Upper lobe of left lung (tissue), 6 donors: ENCODE data around the gene APBA3. TPM values are rescaled to one million over a fixed set of nuclear protein-coding genes. Genes with fewer than 3 reads are reported as not detected.

Experiments
- ATAC-seq, 2 donors: fragments of 200-7000 bp; cut with Tn5 transposase; one replicate each; pipeline ENCODE4 v1.9.1; 2022; ENCODE audit warnings: mild to moderate bottlenecking in 2 of 2, moderate library complexity in 2 of 2; ENCODE audit not compliant: low FRiP score in 2 of 2
- DNase-seq, 2 donors: peaks; one replicate each; pipeline ENCODE4 v3.0.0-alpha.2; 2019 to 2020
- H3K27ac ChIP-seq, 4 donors: fragments of 200-600 bp; sonication (generic); one replicate each; pipeline ENCODE4 v1.5.1; 2016 to 2019
- H3K27me3 ChIP-seq, 4 donors: fragments of 200-600 bp; sonication (generic); one replicate each; pipeline ENCODE4 v1.5.1; 2017 to 2019
- H3K36me3 ChIP-seq, 4 donors: fragments of 200-600 bp; sonication (generic); one replicate each; pipeline ENCODE4 v1.5.1; 2016 to 2019
- H3K4me1 ChIP-seq, 4 donors: fragments of 200-600 bp; sonication (generic); one replicate each; pipeline ENCODE4 v1.5.1; 2018 to 2019
- H3K4me3 ChIP-seq, 4 donors: fragments of 200-600 bp; sonication (generic); one replicate each; pipeline ENCODE4 v1.5.1; 2017 to 2019; ENCODE audit warnings: mild to moderate bottlenecking in 2 of 4, moderate library complexity in 1 of 4
- H3K9me3 ChIP-seq, 4 donors: fragments of 200-600 bp; sonication (generic); one replicate each; pipeline ENCODE4 v1.5.1; 2018 to 2019
- EP300 ChIP-seq, 4 donors: sonication (generic); formaldehyde crosslinking; IDR thresholded peaks; one replicate each; pipeline ENCODE4 v1.5.1; 2017; ENCODE audit warnings: antibody characterized with exemption in 4 of 4, control low read depth in 2 of 4
- POLR2A ChIP-seq, 4 donors: fragments of 450-650 bp; IDR thresholded peaks; one replicate each; pipeline ENCODE4 v1.5.1; 2016 to 2017; ENCODE audit warnings: antibody characterized with exemption in 4 of 4, mild to moderate bottlenecking in 2 of 4
- POLR2AphosphoS5 ChIP-seq, 2 donors: sonication (generic); formaldehyde crosslinking; IDR thresholded peaks; one replicate each; pipeline ENCODE4 v1.5.1; 2017; ENCODE audit warnings: antibody characterized with exemption in 2 of 2
- WGBS, 2 donors: methylation state at CpG; one replicate each; pipeline ENCODE4 v1.1.5; 2017 to 2018; 5-methylcytosine and 5-hydroxymethylcytosine counted together
- total RNA-seq, 6 donors: library from RNA; depleted of rRNA in 4 of 6; stranded (reverse); fragments of >200 nt in 4 of 6; gene quantifications; one replicate each; pipeline versions ENCODE4 v1.1.0 to v1.2.1, GENCODE V29; 2016 to 2021
- TF ChIP-seq, protein P1 (sequence below), 6 experiments: fragments of 450-650 bp in 4 of 6; fragments of 200-600 bp in 2 of 6; sonication (generic) in 2 of 6; IDR thresholded peaks; one replicate each; pipeline ENCODE4 v1.5.1; 2016 to 2019; ENCODE audit warnings: antibody characterized with exemption in 6 of 6
- donor health status: DM: no; HTN: no; CAD: no; lungs with moderate emphysema.
- donor health status: DM: no; HTN: yes; CAD: no; lungs with severe emphysema.

The APBA3 gene
- total RNA-seq, 6 donors from 2014 or later = 13.4 to 92.2 (median 21.6) TPM

DNA sequence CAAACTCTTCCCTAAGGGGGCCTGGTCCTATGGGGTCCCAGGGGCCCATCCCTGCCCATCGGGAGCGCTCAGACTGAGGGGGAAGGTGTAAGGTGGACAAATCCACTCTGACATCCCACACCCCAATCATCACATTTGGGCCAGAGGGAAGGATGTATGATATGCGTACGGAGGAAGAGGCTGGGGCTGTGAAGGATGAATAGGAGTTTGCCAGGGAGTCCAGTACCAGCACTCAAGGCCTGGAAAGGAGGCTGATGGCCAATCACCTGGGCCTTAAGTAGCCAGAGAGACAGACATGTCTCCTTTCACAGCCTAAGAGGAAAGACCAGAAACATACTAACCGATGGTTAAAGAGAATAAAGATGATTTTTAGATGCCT, 38.4 kb downstream of the APBA3 start:
- no peak for TF ChIP-seq EP300 (IDR thresholded peaks at IDR 0.05)
- TF ChIP-seq POLR2AphosphoS5 (IDR thresholded peaks at IDR 0.05) = no peak
- TF ChIP-seq, protein P1, sequence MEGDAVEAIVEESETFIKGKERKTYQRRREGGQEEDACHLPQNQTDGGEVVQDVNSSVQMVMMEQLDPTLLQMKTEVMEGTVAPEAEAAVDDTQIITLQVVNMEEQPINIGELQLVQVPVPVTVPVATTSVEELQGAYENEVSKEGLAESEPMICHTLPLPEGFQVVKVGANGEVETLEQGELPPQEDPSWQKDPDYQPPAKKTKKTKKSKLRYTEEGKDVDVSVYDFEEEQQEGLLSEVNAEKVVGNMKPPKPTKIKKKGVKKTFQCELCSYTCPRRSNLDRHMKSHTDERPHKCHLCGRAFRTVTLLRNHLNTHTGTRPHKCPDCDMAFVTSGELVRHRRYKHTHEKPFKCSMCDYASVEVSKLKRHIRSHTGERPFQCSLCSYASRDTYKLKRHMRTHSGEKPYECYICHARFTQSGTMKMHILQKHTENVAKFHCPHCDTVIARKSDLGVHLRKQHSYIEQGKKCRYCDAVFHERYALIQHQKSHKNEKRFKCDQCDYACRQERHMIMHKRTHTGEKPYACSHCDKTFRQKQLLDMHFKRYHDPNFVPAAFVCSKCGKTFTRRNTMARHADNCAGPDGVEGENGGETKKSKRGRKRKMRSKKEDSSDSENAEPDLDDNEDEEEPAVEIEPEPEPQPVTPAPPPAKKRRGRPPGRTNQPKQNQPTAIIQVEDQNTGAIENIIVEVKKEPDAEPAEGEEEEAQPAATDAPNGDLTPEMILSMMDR (IDR thresholded peaks at IDR 0.05) = no peak
- TF ChIP-seq POLR2A (IDR thresholded peaks at IDR 0.05) = no peak
- WGBS, 2 donors = 85 to 87% methylated on average over 5 of the region's 5 CpGs
- Histone ChIP-seq H3K36me3 (no peaks in the 10 kb centered on the region), H3K27ac (no peak overlapping the region), H3K27me3 (peaks cover 3 to 20% (median 12%) of the 10 kb centered on the region in 4 donors), H3K9me3 (no peaks in the 10 kb centered on the region), H3K4me3 (no peak overlapping the region), H3K4me1 (peaks cover 16 to 31% (median 25%) of the 10 kb centered on the region in 4 donors)
- no peak for ATAC-seq
- no peak for DNase-seq

DNA sequence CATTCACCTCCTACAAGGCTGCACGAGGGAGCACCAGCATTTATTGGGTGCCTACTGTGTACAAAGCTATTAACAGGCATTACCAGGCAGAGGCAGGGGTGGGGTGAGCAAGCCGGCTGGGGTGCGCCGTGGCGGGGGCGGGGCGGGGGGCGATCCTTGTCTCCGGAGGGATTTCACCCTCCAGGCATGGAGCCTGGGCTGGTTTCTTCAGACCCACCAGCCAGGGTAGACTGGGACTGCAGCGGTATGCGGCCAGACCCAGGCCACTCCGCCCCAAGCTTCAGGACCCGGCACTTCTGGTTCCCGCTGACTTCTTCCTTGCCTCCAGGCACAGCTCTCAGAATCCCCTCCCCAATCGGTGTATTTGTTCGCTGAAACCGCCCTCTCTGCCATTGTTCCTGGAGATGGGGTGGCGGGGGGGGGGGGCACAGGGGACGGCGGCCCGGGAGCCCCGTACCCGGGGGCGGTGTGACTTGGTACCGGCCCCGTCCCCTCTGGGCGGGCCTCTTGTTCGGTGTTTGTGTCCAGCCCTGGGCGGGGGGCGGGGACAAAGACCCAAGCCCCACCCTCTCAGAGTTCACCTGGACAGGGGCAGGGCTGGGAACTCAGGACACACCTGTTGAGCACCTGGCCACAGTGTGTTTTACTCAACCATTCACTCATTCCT, 38.9 kb downstream of the APBA3 start:
- 9 to 13% methylated on average over 9 to 19 of the region's 30 CpGs for WGBS, 2 donors
- peaks cover 16 to 31% (median 25%) of the 10 kb centered on the region in 4 donors for H3K4me1 ChIP-seq
- H3K9me3 ChIP-seq = no peaks in the 10 kb centered on the region
- TF ChIP-seq POLR2A (IDR thresholded peaks at IDR 0.05) (no peak), EP300 (IDR thresholded peaks at IDR 0.05) (no peak), POLR2AphosphoS5 (IDR thresholded peaks at IDR 0.05) (no peak)
- TF ChIP-seq, protein P1 (IDR thresholded peaks at IDR 0.05) = no peak
- H3K27me3 ChIP-seq = peaks cover 3 to 20% (median 12%) of the 10 kb centered on the region in 4 donors
- no peak for ATAC-seq
- H3K27ac ChIP-seq = no peak overlapping the region
- H3K4me3 ChIP-seq = peak overlapping the region in 3 of 4 donors; percentile 35 to 45 (median 39)
- no peaks in the 10 kb centered on the region for H3K36me3 ChIP-seq
- peak; percentile 68 to 75 for DNase-seq

DNA sequence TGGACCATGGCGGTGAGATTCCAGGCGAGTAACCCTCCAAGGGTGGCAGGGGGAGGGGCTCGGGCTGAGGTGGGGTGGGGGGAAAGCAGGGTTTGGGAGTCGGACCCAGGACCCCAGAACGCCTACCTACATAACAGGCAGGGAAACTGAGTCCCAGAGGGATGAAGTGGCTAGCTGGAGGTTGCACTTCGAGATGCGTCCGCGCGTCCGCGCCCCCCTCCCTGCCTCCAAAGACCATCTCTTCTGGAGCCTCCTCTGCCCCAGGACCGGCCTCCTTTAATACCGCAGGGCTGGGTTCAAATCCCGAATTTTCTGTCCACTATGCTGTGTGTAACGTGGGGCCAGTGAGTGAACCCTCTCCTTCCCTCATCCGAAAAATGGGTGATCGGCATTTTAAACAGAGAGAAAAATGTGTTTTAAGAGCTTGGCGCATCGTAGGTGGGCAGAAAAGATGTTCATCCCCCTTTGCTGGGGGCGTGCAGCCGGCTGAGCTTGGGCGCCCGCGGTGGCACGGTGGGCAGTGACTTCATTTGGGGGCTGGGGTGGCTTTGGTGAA, 39.5 kb downstream of the APBA3 start:
- Histone ChIP-seq H3K9me3 (no peaks in the 10 kb centered on the region), H3K27ac (no peak overlapping the region), H3K4me1 (peaks cover 16 to 31% (median 25%) of the 10 kb centered on the region in 4 donors), H3K36me3 (no peaks in the 10 kb centered on the region), H3K27me3 (peaks cover 3 to 20% (median 12%) of the 10 kb centered on the region in 4 donors), H3K4me3 (peak overlapping the region in 3 of 4 donors; percentile 35 to 45 (median 39))
- DNase-seq (peak in 1 of 2 donors; percentile 76), ATAC-seq (peak in 1 of 2 donors; percentile 3)
- 8 to 10% methylated on average over 16 to 25 of the region's 26 CpGs for WGBS, 2 donors
- no peak for TF ChIP-seq POLR2A (IDR thresholded peaks at IDR 0.05)
- no peak for TF ChIP-seq POLR2AphosphoS5 (IDR thresholded peaks at IDR 0.05)
- no peak for TF ChIP-seq EP300 (IDR thresholded peaks at IDR 0.05)
- TF ChIP-seq, protein P1 (IDR thresholded peaks at IDR 0.05) = no peak

DNA sequence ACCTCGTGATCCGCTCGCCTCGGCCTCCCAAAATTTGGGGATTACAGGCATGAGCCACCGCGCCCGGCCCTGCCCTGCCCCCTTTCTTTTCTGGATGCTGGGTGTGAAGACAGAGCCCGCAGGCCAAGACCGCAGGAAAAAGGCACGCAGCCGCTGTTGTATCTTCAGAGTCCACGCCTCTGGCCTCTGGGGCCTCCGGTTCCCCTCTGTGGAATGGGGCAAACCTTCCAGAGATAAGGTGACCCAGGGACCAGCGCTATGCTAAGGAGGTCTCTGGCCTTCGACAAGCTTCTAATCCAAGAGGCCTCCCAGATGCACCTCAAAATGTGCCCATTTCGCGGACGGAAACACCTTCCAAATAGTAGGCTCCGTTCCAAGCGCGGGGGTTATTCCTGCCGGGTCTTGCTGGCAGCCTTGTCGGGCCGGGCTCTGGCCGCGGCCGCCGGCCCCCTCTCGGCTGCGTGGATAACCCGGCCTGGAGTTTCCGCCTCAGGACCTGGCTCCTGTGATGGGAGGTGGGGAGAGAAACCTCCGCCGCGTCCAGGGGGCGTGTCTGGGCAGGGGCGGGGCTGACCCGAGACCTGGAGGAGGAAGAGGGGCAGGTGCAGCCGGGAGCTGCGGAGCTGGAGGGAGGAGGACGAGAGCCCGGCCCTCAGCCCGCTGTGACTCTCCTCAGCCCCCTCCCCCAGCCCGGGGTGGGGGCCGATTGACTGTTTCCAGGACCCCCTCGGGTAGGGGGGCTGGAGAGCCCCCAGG, 40.2 kb downstream of the APBA3 start:
- Histone ChIP-seq H3K9me3 (no peaks in the 10 kb centered on the region), H3K4me3 (peak overlapping the region in 3 of 4 donors; percentile 35 to 45 (median 39)), H3K27ac (no peak overlapping the region), H3K4me1 (peaks cover 16 to 31% (median 25%) of the 10 kb centered on the region in 4 donors), H3K27me3 (peaks cover 3 to 20% (median 12%) of the 10 kb centered on the region in 4 donors), H3K36me3 (no peaks in the 10 kb centered on the region)
- TF ChIP-seq EP300 (IDR thresholded peaks at IDR 0.05) (peak in 1 of 4 donors; percentile 11), POLR2AphosphoS5 (IDR thresholded peaks at IDR 0.05) (peak; percentile 12 to 66), POLR2A (IDR thresholded peaks at IDR 0.05) (peak in 2 of 4 donors; percentile 52 to 54)
- TF ChIP-seq, protein P1 (IDR thresholded peaks at IDR 0.05) = peak in 2 of 6 experiments; percentile 6 to 39
- 22 to 69% methylated on average over 9 to 35 of the region's 46 CpGs for WGBS, 2 donors
- DNase-seq = peak; percentile 89 to 96
- peak; percentile 91 to 92 for ATAC-seq
